Peyer's patch (tissue), 4 donors: Measurements from ENCODE around the gene DNMT3A. TPM values are rescaled to one million over a fixed set of nuclear protein-coding genes. Genes with fewer than 3 reads are reported as not detected.

ENCODE experiments used
- DNase-seq, 3 donors: peaks; one replicate each; pipeline ENCODE4 v3.0.0-alpha.2; 2017 to 2019
- H3K27ac ChIP-seq, 4 donors: fragments of 200-600 bp; sonication (generic); one replicate each; pipeline ENCODE4 v1.5.1; 2016 to 2019
- H3K27me3 ChIP-seq, 2 donors: fragments of 200-600 bp; sonication (generic); one replicate each; pipeline ENCODE4 v1.5.1; 2019
- H3K36me3 ChIP-seq, 3 donors: fragments of 200-600 bp; sonication (generic); one replicate each; pipeline ENCODE4 v1.5.1; 2016 to 2019
- H3K4me1 ChIP-seq, 4 donors: fragments of 200-600 bp; sonication (generic); one replicate each; pipeline ENCODE4 v1.5.1; 2016 to 2019
- H3K4me3 ChIP-seq, 4 donors: fragments of 200-600 bp; sonication (generic); 1 replicate in 3 of 4; 2 replicates in 1 of 4; pipeline ENCODE4 v1.5.1; 2016 to 2019; ENCODE audit warnings: mild to moderate bottlenecking in 1 of 4
- H3K9me3 ChIP-seq, 4 donors: fragments of 200-600 bp; sonication (generic); one replicate each; pipeline ENCODE4 v1.5.1; 2016 to 2019; ENCODE audit warnings: mild to moderate bottlenecking in 1 of 4
- CTCF ChIP-seq, 6 experiments: fragments of 450-650 bp in 4 of 6; fragments of 200-600 bp in 2 of 6; sonication (generic) in 1 of 6; IDR thresholded peaks; one replicate each; pipeline ENCODE4 v1.5.1; 2017 to 2019; ENCODE audit warnings: antibody characterized with exemption in 6 of 6, mild to moderate bottlenecking in 3 of 6, moderate library complexity in 1 of 6
- POLR2A ChIP-seq, 2 donors: fragments of 450-650 bp; IDR thresholded peaks; one replicate each; pipeline ENCODE4 v1.5.1; 2017; ENCODE audit warnings: antibody characterized with exemption in 2 of 2, mild to moderate bottlenecking in 2 of 2, moderate library complexity in 2 of 2
- total RNA-seq, 4 donors: library from RNA; depleted of rRNA; stranded (reverse); fragments of >200 nt; gene quantifications; one replicate each; pipeline ENCODE4 v1.1.0, GENCODE V29; 2016

Gene DNMT3A
- total RNA-seq, 4 donors from 2014 or later: 10.7 to 126 (median 27.7) TPM

GRCh38 chr2:25315316-25315680 lies 26.4 kb downstream of the DNMT3A start:
- no peaks in the 10 kb centered on the region for H3K9me3 ChIP-seq
- peak overlapping the region; percentile 36 to 67 (median 56) for H3K27ac ChIP-seq
- TF ChIP-seq POLR2A (IDR thresholded peaks at IDR 0.05) (no peak), CTCF (IDR thresholded peaks at IDR 0.05) (no peak)
- no peaks in the 10 kb centered on the region for H3K36me3 ChIP-seq
- H3K4me3 ChIP-seq: no peak overlapping the region
- DNase-seq: no peak
- no peaks in the 10 kb centered on the region for H3K27me3 ChIP-seq
- peaks cover 0 to 53% (median 16%) of the 10 kb centered on the region in 4 donors for H3K4me1 ChIP-seq

GRCh38 chr2:25314514-25315315 lies 27.0 kb downstream of the DNMT3A start:
- Histone ChIP-seq H3K4me1 (peaks cover 0 to 57% (median 16%) of the 10 kb centered on the region in 4 donors), H3K27me3 (no peaks in the 10 kb centered on the region), H3K4me3 (peak overlapping the region in 1 of 4 donors; percentile 18), H3K36me3 (no peaks in the 10 kb centered on the region), H3K9me3 (no peaks in the 10 kb centered on the region), H3K27ac (peak overlapping the region; percentile 36 to 67 (median 56))
- no peak for TF ChIP-seq CTCF (IDR thresholded peaks at IDR 0.05)
- no peak for TF ChIP-seq POLR2A (IDR thresholded peaks at IDR 0.05)
- peak in 2 of 3 donors; percentile 76 to 78 for DNase-seq

- no peaks in the 10 kb centered on the region for H3K9me3 ChIP-seq
- DNase-seq: no peak
- no peak for TF ChIP-seq CTCF (IDR thresholded peaks at IDR 0.05)
- TF ChIP-seq POLR2A (IDR thresholded peaks at IDR 0.05): no peak
- no peaks in the 10 kb centered on the region for H3K36me3 ChIP-seq
- peaks cover 0 to 57% (median 16%) of the 10 kb centered on the region in 4 donors for H3K4me1 ChIP-seq
- H3K27ac ChIP-seq: peak overlapping the region in 3 of 4 donors; percentile 51 to 67 (median 62)
- H3K4me3 ChIP-seq: peak overlapping the region in 1 of 4 donors; percentile 18
- no peaks in the 10 kb centered on the region for H3K27me3 ChIP-seq
Observed at GRCh38 chr2:25313711-25314513, 27.8 kb downstream of the DNMT3A start.

GRCh38 chr2:25312958-25313710 lies 28.6 kb downstream of the DNMT3A start:
- Histone ChIP-seq H3K4me1 (peaks cover 0 to 57% (median 16%) of the 10 kb centered on the region in 4 donors), H3K27ac (no peak overlapping the region), H3K4me3 (peak overlapping the region in 1 of 4 donors; percentile 4), H3K36me3 (no peaks in the 10 kb centered on the region), H3K9me3 (no peaks in the 10 kb centered on the region), H3K27me3 (no peaks in the 10 kb centered on the region)
- DNase-seq: no peak
- TF ChIP-seq CTCF (IDR thresholded peaks at IDR 0.05) (no peak), POLR2A (IDR thresholded peaks at IDR 0.05) (no peak)

GRCh38 chr2:25311865-25312575 lies 29.7 kb downstream of the DNMT3A start:
- Histone ChIP-seq H3K4me1 (peaks cover 0 to 57% (median 16%) of the 10 kb centered on the region in 4 donors), H3K36me3 (peaks cover 0 to 3% (median 0%) of the 10 kb centered on the region in 3 donors), H3K4me3 (no peak overlapping the region), H3K27ac (peak overlapping the region in 2 of 4 donors; percentile 12 to 19), H3K27me3 (no peaks in the 10 kb centered on the region), H3K9me3 (no peaks in the 10 kb centered on the region)
- DNase-seq: no peak
- TF ChIP-seq CTCF (IDR thresholded peaks at IDR 0.05) (no peak), POLR2A (IDR thresholded peaks at IDR 0.05) (no peak)
